HEK293T (cell line): Measurements from ENCODE around the gene GRIN3B.

Source experiments
- FOXM1 ChIP-seq: fragments of 450-650 bp; IDR thresholded peaks from 2 replicates; pipeline ENCODE4 v1.6.1; 2017; ENCODE audit warnings: mild to moderate bottlenecking, borderline replicate concordance
- HDGF ChIP-seq: fragments of 450-650 bp; IDR thresholded peaks from 2 replicates; pipeline ENCODE4 v1.6.1; 2017; ENCODE audit warnings: antibody characterized with exemption, borderline replicate concordance
- L3MBTL2 ChIP-seq: fragments of 450-650 bp; conservative IDR thresholded peaks from 2 replicates; pipeline ENCODE4 v1.6.1; 2016; ENCODE audit warnings: mild to moderate bottlenecking
- ZNF384 ChIP-seq: fragments of 450-650 bp; IDR thresholded peaks from 2 replicates; pipeline ENCODE4 v1.6.1; 2016

DNA sequence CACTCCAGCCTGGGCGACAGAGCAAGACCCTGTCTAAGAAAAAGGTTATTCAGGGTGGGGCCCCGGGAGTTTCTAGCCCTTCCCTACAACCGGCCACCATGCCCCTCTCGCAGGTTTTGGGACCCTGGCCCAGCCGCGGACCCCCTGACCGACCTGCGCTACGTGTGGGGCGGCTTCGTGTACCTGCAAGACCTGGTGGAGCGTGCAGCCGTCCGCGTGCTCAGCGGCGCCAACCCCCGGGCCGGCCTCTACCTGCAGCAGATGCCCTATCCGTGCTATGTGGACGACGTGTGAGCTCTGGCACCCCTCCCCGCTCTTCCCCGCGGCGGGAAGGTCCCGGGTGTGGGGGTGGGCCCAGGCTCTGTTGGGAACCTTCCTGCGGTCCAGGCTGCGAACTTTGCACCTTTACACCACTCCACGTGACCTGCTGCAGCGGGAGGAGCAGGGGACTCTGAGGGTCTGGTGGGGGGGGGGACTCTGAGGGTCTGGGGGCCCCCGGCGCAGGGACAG is 46.0 kb downstream of the GRIN3B start:
- TF ChIP-seq FOXM1 (no peak), ZNF384 (no peak), HDGF (no peak), L3MBTL2 (no peak)
